SH-SY5Y (cell line): ENCODE data around the gene RPS6KA2.

ENCODE experiments used
- GATA2 ChIP-seq: IDR thresholded peaks from 2 replicates; pipeline ENCODE4 v1.6.1; 2011; ENCODE audit warnings: mild to moderate bottlenecking, low read depth, low read length
- GATA3 ChIP-seq: IDR thresholded peaks from 2 replicates; pipeline ENCODE4 v1.6.1; 2011; ENCODE audit warnings: low read depth, mild to moderate bottlenecking, low read length, moderate library complexity

The RPS6KA2 gene

GRCh38 chr6:166387642-166388289 is 239.3 kb downstream of the RPS6KA2 start:
- TF ChIP-seq GATA3 (no peak), GATA2 (no peak)

- TF ChIP-seq GATA2 = no peak
- TF ChIP-seq GATA3 = no peak
These were observed 240.9 kb downstream of the RPS6KA2 start for GRCh38 chr6:166386111-166386510.

GRCh38 chr6:166382933-166383801 is 243.9 kb downstream of the RPS6KA2 start, which contains the start of gene MPC1:
Gene MPC1 (minus strand): TSS chr6:166382940. CDS start chr6:166382876, 64 bp downstream.
- TF ChIP-seq GATA2 = no peak
- no peak for TF ChIP-seq GATA3

GRCh38 chr6:166382500-166382932 is 244.5 kb downstream of the RPS6KA2 start:
- TF ChIP-seq GATA2 (no peak), GATA3 (no peak)

- no peak for TF ChIP-seq GATA3
These were observed 245.1 kb downstream of the RPS6KA2 start for GRCh38 chr6:166381733-166382499.

GRCh38 chr6:166381381-166381732 is 245.7 kb downstream of the RPS6KA2 start:
- TF ChIP-seq GATA3 (no peak), GATA2 (no peak)

- TF ChIP-seq GATA2 (no peak), GATA3 (no peak)
These were observed 247.3 kb downstream of the RPS6KA2 start for GRCh38 chr6:166379800-166380199.

- TF ChIP-seq GATA3 = no peak
- no peak for TF ChIP-seq GATA2
These were observed 247.9 kb downstream of the RPS6KA2 start for GRCh38 chr6:166379103-166379586.

GRCh38 chr6:166377721-166378120 is 249.3 kb downstream of the RPS6KA2 start:
- TF ChIP-seq GATA3 (no peak), GATA2 (no peak)

- TF ChIP-seq GATA3 (no peak), GATA2 (no peak)
These were observed 252.0 kb downstream of the RPS6KA2 start for GRCh38 chr6:166375013-166375412.

- TF ChIP-seq GATA3 (no peak), GATA2 (no peak)
These were observed 256.6 kb downstream of the RPS6KA2 start for GRCh38 chr6:166370489-166370888.

GRCh38 chr6:166369782-166370181 is 257.3 kb downstream of the RPS6KA2 start:
- TF ChIP-seq GATA3 (no peak), GATA2 (no peak)

- no peak for TF ChIP-seq GATA2
- TF ChIP-seq GATA3 = no peak
These were observed 260.1 kb downstream of the RPS6KA2 start for GRCh38 chr6:166366921-166367320.

- TF ChIP-seq GATA2 (no peak), GATA3 (no peak)
These were observed 261.2 kb downstream of the RPS6KA2 start for GRCh38 chr6:166365806-166366205.
